Measurements from ENCODE around the gene PRR5. TPM values are rescaled to one million over a fixed set of nuclear protein-coding genes. Genes with fewer than 3 reads are reported as not detected.
A peak's percentile ranks its signal among the peaks of the same experiment; 100 is the strongest.
"Not testable (repeated sequence)": the region's sequence is repeated elsewhere in the genome, so short reads cannot be mapped to it uniquely, and the experiment has no call there.

PRR5 gene
- total RNA-seq, 1 experiment from 2014 or later, result 1.3 TPM

GRCh38 chr22:44734801-44735517, 33.0 kb downstream of the PRR5 start:
- no peak for DNase-seq (ENCODE audit: low read depth)

GRCh38 chr22:44735518-44736428, 33.8 kb downstream of the PRR5 start:
- DNase-seq (ENCODE audit: low read depth), result peak; percentile 47

GRCh38 chr22:44736581-44737405, 34.8 kb downstream of the PRR5 start:
- no peak for DNase-seq (ENCODE audit: low read depth)

GRCh38 chr22:44737406-44738346, 35.7 kb downstream of the PRR5 start:
- DNase-seq (ENCODE audit: low read depth), result no peak

GRCh38 chr22:44738347-44738715, 36.3 kb downstream of the PRR5 start:
- no peak for DNase-seq (ENCODE audit: low read depth)

- DNase-seq (ENCODE audit: low read depth), result no peak
These were observed 37.0 kb downstream of the PRR5 start for GRCh38 chr22:44739024-44739423.

- peak; percentile 53 for DNase-seq (ENCODE audit: low read depth)
These were observed 37.7 kb downstream of the PRR5 start for GRCh38 chr22:44739666-44740065.

GRCh38 chr22:44740307-44740706, 38.3 kb downstream of the PRR5 start:
- DNase-seq (ENCODE audit: low read depth), result no peak

GRCh38 chr22:44741929-44742328, 39.9 kb downstream of the PRR5 start:
- no peak for DNase-seq (ENCODE audit: low read depth)

- DNase-seq (ENCODE audit: low read depth), result no peak
These were observed 41.2 kb downstream of the PRR5 start for GRCh38 chr22:44743247-44743646.

GRCh38 chr22:44743804-44744211, 41.8 kb downstream of the PRR5 start:
- no peak for DNase-seq (ENCODE audit: low read depth)

GRCh38 chr22:44745853-44746789, 44.1 kb downstream of the PRR5 start:
- no peak for DNase-seq (ENCODE audit: low read depth)

- not testable (repeated sequence) for DNase-seq (ENCODE audit: low read depth)
These were observed 45.8 kb downstream of the PRR5 start for GRCh38 chr22:44747784-44748127.

- DNase-seq (ENCODE audit: low read depth), result no peak
These were observed 46.5 kb downstream of the PRR5 start for GRCh38 chr22:44748524-44748923.

GRCh38 chr22:44750481-44750880, 48.5 kb downstream of the PRR5 start:
- no peak for DNase-seq (ENCODE audit: low read depth)

- DNase-seq (ENCODE audit: low read depth), result no peak
These were observed 50.5 kb downstream of the PRR5 start, which contains the start of gene ARHGAP8 for GRCh38 chr22:44752285-44753188. Gene ARHGAP8, plus strand, starts transcription at chr22:44752575. Its CDS starts 33,953 bp downstream, at chr22:44786528.

- DNase-seq (ENCODE audit: low read depth), result no peak
These were observed 51.4 kb downstream of the PRR5 start for GRCh38 chr22:44753189-44754042.
